Measurements from ENCODE around the gene MFN2.

DNA sequence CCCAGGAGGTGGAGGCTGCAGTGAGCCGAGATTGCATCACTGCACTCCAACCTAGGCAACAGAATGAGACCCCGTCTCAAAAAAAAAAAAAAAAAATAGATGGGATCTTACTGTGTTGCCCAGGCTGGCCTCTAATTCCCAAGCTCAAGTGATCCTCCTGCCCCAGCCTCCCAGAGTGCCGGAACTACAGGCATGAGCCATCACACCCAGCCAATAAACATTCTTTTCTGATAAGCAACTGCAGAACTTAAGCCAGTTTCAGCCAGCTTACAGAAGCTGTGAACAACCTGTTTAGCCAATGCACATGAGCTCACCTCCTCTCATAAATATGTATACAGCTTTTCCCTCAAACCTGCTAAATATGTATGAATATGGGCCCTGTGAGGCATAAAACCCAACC lies 35.9 kb downstream of the MFN2 start:
- no peak for TF ChIP-seq POLR2A (IDR thresholded peaks at IDR 0.05)
- TF ChIP-seq, protein P1, sequence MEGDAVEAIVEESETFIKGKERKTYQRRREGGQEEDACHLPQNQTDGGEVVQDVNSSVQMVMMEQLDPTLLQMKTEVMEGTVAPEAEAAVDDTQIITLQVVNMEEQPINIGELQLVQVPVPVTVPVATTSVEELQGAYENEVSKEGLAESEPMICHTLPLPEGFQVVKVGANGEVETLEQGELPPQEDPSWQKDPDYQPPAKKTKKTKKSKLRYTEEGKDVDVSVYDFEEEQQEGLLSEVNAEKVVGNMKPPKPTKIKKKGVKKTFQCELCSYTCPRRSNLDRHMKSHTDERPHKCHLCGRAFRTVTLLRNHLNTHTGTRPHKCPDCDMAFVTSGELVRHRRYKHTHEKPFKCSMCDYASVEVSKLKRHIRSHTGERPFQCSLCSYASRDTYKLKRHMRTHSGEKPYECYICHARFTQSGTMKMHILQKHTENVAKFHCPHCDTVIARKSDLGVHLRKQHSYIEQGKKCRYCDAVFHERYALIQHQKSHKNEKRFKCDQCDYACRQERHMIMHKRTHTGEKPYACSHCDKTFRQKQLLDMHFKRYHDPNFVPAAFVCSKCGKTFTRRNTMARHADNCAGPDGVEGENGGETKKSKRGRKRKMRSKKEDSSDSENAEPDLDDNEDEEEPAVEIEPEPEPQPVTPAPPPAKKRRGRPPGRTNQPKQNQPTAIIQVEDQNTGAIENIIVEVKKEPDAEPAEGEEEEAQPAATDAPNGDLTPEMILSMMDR (IDR thresholded peaks at IDR 0.05), result no peak
